Ishikawa (cell line): ENCODE results near the gene MED13L.
A peak's percentile ranks its signal among the peaks of the same experiment; 100 is the strongest.

ENCODE experiments used
- CEBPB ChIP-seq: IDR thresholded peaks from 2 replicates; pipeline ENCODE4 v1.6.1; 2012
- CREB1 ChIP-seq: IDR thresholded peaks from 2 replicates; pipeline ENCODE4 v1.6.1; 2012; ENCODE audit warnings: low read depth
- EGR1 ChIP-seq: IDR thresholded peaks from 2 replicates; pipeline ENCODE4 v1.6.1; 2012
- EP300 ChIP-seq: IDR thresholded peaks from 2 replicates; pipeline ENCODE4 v1.6.1; 2012; ENCODE audit warnings: borderline replicate concordance
- FOXM1 ChIP-seq: IDR thresholded peaks from 2 replicates; pipeline ENCODE4 v1.6.1; 2012; ENCODE audit warnings: low read depth, borderline replicate concordance
- NFIC ChIP-seq: IDR thresholded peaks from 2 replicates; pipeline ENCODE4 v1.6.1; 2012
- RAD21 ChIP-seq: IDR thresholded peaks from 2 replicates; pipeline ENCODE4 v1.6.1; 2012; ENCODE audit warnings: low read depth
- TAF1 ChIP-seq: IDR thresholded peaks from 2 replicates; pipeline ENCODE4 v1.6.1; 2012; ENCODE audit warnings: low read depth, mild to moderate bottlenecking
- TCF12 ChIP-seq: IDR thresholded peaks from 2 replicates; pipeline ENCODE4 v1.6.1; 2012; ENCODE audit warnings: low read depth
- TEAD4 ChIP-seq: IDR thresholded peaks from 2 replicates; pipeline ENCODE4 v1.6.1; 2012
- USF1 ChIP-seq: IDR thresholded peaks from 2 replicates; pipeline ENCODE4 v1.6.1; 2012
- YY1 ChIP-seq: IDR thresholded peaks from 2 replicates; pipeline ENCODE4 v1.6.1; 2012; ENCODE audit warnings: low read depth
- ZBTB7A ChIP-seq: IDR thresholded peaks from 2 replicates; pipeline ENCODE4 v1.6.1; 2012; ENCODE audit warnings: low read depth
- TF ChIP-seq, protein P1 (sequence below): IDR thresholded peaks from 2 replicates; pipeline ENCODE4 v1.6.1; 2012; ENCODE audit warnings: low read depth, mild to moderate bottlenecking
- TF ChIP-seq, protein P2 (sequence below): IDR thresholded peaks from 2 replicates; pipeline ENCODE4 v1.6.1; 2012

MED13L gene

GRCh38 chr12:116138364-116138763 is 139.1 kb downstream of the MED13L start:
- TF ChIP-seq RAD21 (no peak), EGR1 (no peak), CEBPB (no peak), ZBTB7A (no peak)
- TF ChIP-seq, protein P1, sequence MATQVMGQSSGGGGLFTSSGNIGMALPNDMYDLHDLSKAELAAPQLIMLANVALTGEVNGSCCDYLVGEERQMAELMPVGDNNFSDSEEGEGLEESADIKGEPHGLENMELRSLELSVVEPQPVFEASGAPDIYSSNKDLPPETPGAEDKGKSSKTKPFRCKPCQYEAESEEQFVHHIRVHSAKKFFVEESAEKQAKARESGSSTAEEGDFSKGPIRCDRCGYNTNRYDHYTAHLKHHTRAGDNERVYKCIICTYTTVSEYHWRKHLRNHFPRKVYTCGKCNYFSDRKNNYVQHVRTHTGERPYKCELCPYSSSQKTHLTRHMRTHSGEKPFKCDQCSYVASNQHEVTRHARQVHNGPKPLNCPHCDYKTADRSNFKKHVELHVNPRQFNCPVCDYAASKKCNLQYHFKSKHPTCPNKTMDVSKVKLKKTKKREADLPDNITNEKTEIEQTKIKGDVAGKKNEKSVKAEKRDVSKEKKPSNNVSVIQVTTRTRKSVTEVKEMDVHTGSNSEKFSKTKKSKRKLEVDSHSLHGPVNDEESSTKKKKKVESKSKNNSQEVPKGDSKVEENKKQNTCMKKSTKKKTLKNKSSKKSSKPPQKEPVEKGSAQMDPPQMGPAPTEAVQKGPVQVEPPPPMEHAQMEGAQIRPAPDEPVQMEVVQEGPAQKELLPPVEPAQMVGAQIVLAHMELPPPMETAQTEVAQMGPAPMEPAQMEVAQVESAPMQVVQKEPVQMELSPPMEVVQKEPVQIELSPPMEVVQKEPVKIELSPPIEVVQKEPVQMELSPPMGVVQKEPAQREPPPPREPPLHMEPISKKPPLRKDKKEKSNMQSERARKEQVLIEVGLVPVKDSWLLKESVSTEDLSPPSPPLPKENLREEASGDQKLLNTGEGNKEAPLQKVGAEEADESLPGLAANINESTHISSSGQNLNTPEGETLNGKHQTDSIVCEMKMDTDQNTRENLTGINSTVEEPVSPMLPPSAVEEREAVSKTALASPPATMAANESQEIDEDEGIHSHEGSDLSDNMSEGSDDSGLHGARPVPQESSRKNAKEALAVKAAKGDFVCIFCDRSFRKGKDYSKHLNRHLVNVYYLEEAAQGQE: no peak

DNA sequence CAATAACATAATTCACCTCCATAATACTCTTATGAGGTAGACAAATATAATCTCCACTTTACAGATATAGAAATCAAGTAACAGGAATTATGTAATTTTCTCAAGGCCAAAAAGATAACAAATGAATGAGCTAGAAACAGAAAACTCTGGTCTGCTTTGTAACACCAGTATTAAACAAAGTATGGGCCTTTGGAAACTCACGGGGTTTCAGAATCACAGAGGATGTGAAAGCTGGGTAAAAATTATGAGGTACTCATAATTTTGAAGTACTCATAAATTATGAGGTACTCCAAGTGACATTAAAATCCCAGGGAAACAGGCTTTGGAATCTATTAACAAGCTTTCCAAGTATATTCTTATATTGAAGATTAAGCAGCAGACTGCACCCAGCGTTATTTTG is 140.2 kb downstream of the MED13L start:
- TF ChIP-seq YY1: no peak
- no peak for TF ChIP-seq NFIC
- no peak for TF ChIP-seq CREB1

DNA sequence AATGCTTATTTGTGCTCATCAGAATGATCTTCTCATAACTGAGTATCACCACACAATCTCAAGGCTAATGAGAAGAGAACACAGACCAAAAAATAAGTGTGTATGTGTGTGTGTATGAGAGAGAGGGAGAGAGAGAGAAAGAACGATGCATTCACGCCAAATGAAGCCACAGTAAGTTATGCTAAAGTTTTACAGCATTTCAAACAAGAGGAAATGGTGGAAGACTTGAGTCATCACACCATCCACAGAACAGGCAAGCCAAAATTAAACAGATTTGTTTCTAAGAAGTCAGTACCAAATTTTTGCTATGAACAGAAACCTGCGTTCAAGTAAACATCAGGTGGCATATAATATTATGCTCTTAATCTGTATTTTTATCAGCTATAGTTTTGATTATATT is 141.2 kb downstream of the MED13L start:
- TF ChIP-seq, protein P1: no peak
- TF ChIP-seq ZBTB7A (no peak), TCF12 (no peak), TAF1 (no peak), YY1 (no peak), NFIC (no peak), EGR1 (no peak), FOXM1 (no peak), RAD21 (no peak), TEAD4 (no peak), CEBPB (no peak), CREB1 (no peak), USF1 (no peak), EP300 (no peak)
- TF ChIP-seq, protein P2, sequence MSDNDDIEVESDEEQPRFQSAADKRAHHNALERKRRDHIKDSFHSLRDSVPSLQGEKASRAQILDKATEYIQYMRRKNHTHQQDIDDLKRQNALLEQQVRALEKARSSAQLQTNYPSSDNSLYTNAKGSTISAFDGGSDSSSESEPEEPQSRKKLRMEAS: no peak

DNA sequence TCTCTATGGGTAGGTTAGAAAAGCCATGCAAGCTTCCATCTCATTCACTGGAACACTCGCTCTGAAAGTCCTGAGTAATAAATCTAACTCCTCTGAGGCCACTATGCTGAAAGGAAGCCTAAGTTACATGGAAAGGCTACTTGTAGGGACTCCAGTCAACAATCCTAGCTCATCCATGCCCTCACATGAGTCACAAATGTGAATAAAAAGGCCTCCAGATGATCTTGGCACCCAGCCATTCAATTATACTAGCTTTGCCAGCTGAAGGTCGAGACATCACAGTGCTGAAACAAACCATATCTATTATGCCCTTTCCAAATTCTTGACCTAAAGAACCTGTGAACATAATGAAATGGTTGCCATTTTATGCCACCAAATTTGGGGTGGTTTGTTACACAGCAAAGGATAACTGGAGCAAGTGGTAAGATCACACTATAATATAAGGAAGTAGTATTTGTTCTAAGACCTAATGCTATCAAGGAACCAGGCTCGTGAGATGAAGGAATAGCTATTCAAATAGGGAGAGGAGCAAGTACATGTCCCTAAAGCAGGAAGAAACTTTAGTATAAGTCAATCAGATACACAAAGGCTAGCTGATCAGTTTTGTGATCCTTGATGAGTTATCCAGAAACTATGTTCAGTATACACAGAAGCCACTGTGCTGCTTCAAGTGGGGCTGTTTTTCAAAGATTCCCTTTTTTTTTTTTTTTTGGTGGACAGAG is 142.1 kb downstream of the MED13L start:
- TF ChIP-seq, protein P2: no peak
- no peak for TF ChIP-seq FOXM1
- no peak for TF ChIP-seq YY1
- TF ChIP-seq CEBPB: no peak
- no peak for TF ChIP-seq USF1
- 0 out of 2 replicates have a peak, but pooled peaks have one; percentile 39 for TF ChIP-seq NFIC
- TF ChIP-seq TAF1: no peak

- no peak for TF ChIP-seq YY1
- no peak for TF ChIP-seq TCF12
- TF ChIP-seq, protein P2: no peak
These were observed 143.8 kb downstream of the MED13L start for GRCh38 chr12:116133636-116134214.

GRCh38 chr12:116133149-116133548 is 144.3 kb downstream of the MED13L start:
- TF ChIP-seq RAD21: no peak
- no peak for TF ChIP-seq USF1
- TF ChIP-seq CEBPB: no peak
